Dermis blood vessel endothelial cell (primary cell): ENCODE results near the gene NCEH1. TPM values are rescaled to one million over a fixed set of nuclear protein-coding genes. Genes with fewer than 3 reads are reported as not detected.

Experiments
- DNase-seq: peaks from one replicate; pipeline ENCODE4 v3.0.0; 2010
- total RNA-seq: library from RNA; depleted of rRNA; stranded (reverse); fragments of >200 nt; gene quantifications from 2 replicates; pipeline ENCODE4 v1.2.3, GENCODE V29; 2014

Gene NCEH1
- total RNA-seq, 1 donor from 2014 or later: 5.4 TPM

- no peak for DNase-seq
These were observed 67.2 kb downstream of the NCEH1 start for GRCh38 chr3:172643506-172644179.

- no peak for DNase-seq
These were observed 69.6 kb downstream of the NCEH1 start for GRCh38 chr3:172641291-172641690.

- DNase-seq: no peak
These were observed 70.1 kb downstream of the NCEH1 start for GRCh38 chr3:172640751-172641150.

GRCh38 chr3:172635588-172635987, 75.3 kb downstream of the NCEH1 start:
- DNase-seq: peak; percentile 67

DNA sequence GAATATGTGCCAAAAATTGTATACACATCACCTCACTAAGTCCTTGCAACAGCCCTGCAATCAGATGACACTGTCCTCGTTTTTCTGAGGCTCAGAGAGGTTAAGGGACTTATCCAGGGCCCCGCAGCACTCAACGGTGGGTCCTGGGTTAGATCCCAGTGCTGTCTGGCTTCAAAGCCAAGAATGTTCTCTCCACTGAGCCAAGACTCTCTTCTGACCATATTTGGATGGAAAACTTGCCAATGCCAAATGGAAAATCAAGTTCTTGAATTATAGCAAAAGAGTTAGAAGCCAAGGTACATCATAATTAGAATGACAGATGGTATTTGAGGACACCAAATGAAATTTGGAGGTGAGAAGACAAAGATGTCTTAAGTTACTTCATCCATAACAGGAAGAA, 75.9 kb downstream of the NCEH1 start:
- no peak for DNase-seq

- no peak for DNase-seq
These were observed 80.6 kb downstream of the NCEH1 start for GRCh38 chr3:172630316-172630715.

- no peak for DNase-seq
These were observed 81.4 kb downstream of the NCEH1 start for GRCh38 chr3:172629470-172629869.

- peak; percentile 71 for DNase-seq
These were observed 83.6 kb downstream of the NCEH1 start for GRCh38 chr3:172627057-172627809.

- no peak for DNase-seq
These were observed 84.7 kb downstream of the NCEH1 start for GRCh38 chr3:172626021-172626640.

DNA sequence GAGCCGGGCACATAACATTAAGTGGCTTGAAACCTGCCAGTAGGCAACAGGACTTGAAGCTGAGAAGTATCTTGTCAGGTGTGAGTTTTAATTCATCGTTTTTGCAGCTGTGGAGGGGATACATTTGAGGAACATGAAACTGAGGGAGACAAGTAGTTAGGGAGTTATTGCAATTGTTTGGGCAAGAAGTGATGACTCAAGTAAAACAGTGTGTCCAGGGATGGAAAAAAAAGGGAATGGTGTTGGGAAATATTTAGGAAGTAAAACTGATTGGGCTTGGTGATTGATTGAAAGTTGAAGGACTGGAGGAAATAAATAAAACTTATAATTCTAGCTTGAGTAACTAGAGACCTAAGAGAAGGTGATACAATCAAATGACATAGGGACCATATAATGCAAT, 85.5 kb downstream of the NCEH1 start:
- no peak for DNase-seq

- no peak for DNase-seq
These were observed 85.9 kb downstream of the NCEH1 start for GRCh38 chr3:172624999-172625398.

GRCh38 chr3:172622916-172623700, 87.8 kb downstream of the NCEH1 start:
- peak; percentile 83 for DNase-seq

GRCh38 chr3:172622156-172622555, 88.7 kb downstream of the NCEH1 start:
- DNase-seq: peak; percentile 35

GRCh38 chr3:172617976-172618375, 92.9 kb downstream of the NCEH1 start:
- DNase-seq: no peak

- no peak for DNase-seq
These were observed 93.7 kb downstream of the NCEH1 start for GRCh38 chr3:172617013-172617706.

GRCh38 chr3:172616031-172616461, 94.8 kb downstream of the NCEH1 start:
- no peak for DNase-seq

- no peak for DNase-seq
These were observed 95.6 kb downstream of the NCEH1 start for GRCh38 chr3:172615296-172615695.

GRCh38 chr3:172614340-172615274, 96.3 kb downstream of the NCEH1 start:
- no peak for DNase-seq

DNA sequence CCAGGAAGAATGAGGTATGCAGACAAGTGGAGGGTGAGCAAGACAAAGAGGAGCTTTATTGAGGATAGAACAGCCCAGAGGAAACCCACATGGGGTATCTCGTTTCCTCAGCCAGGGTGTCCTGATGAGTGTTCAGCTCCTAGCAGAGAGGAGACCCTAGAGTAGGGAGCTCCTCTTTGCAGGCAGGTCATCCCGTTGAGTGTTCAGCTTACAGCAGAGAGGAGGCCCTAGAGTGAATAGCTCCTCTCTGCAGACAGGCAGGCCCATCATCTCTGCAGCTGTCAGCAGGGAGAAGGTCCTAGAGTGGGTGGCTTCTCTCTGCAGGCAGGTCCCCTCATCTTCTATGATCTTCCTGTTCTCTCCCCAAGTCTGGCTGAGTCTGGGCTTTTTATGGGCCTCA, 97.0 kb downstream of the NCEH1 start:
- no peak for DNase-seq

DNA sequence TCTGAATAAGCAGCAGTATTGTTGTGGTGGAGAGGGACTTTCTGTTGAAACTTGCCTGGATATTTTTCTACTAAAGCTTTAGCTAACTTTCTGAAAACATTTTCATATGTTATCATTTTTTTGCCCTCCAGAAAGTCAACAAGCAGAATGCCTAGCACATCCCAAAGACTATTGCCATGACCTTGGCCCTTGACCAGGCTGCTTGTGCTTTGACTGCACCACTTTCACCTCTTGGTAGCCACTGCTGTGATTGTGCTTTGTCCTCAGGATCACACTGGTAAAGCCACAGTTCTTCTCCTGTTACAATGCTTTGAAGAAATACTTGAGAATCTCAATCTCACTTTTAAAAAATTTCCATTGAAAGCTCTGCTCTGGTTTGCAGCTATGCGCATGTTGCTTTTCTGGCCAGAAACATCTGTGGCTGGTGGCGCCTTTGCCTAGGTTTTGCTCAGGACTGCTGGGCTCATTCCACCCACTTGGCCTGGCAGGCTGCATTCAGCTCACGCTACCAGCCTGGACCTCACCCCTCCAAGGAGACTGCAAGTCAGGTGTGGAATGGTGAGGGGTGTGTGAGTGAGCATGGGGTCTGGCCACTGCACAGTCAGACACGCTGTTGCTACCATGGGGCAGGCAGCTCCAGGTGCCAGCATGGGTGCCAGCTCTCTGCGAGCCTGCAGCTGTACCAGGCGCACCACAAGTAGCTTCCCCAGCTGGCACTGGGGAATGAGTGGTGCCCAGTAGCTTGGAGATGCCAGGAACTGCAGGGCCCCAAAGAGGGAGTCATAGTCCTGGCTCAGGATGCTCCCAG, 97.8 kb downstream of the NCEH1 start:
- DNase-seq: no peak
